ENCODE results near the gene PTPN1.

Gene PTPN1

GRCh38 chr20:50513169-50514034 lies 3.2 kb downstream of the PTPN1 start:
- DNase-seq = peak; percentile 79

GRCh38 chr20:50514035-50514337 lies 3.8 kb downstream of the PTPN1 start:
- DNase-seq = no peak

GRCh38 chr20:50514750-50515149 lies 4.6 kb downstream of the PTPN1 start:
- no peak for DNase-seq

- no peak for DNase-seq
These were observed 5.4 kb downstream of the PTPN1 start for GRCh38 chr20:50515471-50516106.

- DNase-seq = no peak
These were observed 6.2 kb downstream of the PTPN1 start for GRCh38 chr20:50516180-50516934.

GRCh38 chr20:50516935-50517816 lies 7.0 kb downstream of the PTPN1 start:
- no peak for DNase-seq

GRCh38 chr20:50517817-50518154 lies 7.6 kb downstream of the PTPN1 start:
- DNase-seq = no peak

- peak; percentile 66 for DNase-seq
These were observed 8.1 kb downstream of the PTPN1 start for GRCh38 chr20:50518270-50518721.

- no peak for DNase-seq
These were observed 9.0 kb downstream of the PTPN1 start for GRCh38 chr20:50519036-50519762.

GRCh38 chr20:50520222-50520880 lies 10.2 kb downstream of the PTPN1 start:
- peak; percentile 41 for DNase-seq

- peak; percentile 36 for DNase-seq
These were observed 11.3 kb downstream of the PTPN1 start for GRCh38 chr20:50521221-50522052.

- no peak for DNase-seq
These were observed 12.0 kb downstream of the PTPN1 start for GRCh38 chr20:50522053-50522674.

- no peak for DNase-seq
These were observed 13.5 kb downstream of the PTPN1 start for GRCh38 chr20:50523552-50524167.

GRCh38 chr20:50525681-50526080 lies 15.5 kb downstream of the PTPN1 start:
- no peak for DNase-seq

GRCh38 chr20:50526403-50526989 lies 16.3 kb downstream of the PTPN1 start:
- DNase-seq = no peak

- no peak for DNase-seq
These were observed 17.0 kb downstream of the PTPN1 start for GRCh38 chr20:50527068-50527605.

GRCh38 chr20:50528129-50528528 lies 17.9 kb downstream of the PTPN1 start:
- DNase-seq = no peak

- no peak for DNase-seq
These were observed 18.7 kb downstream of the PTPN1 start for GRCh38 chr20:50528804-50529351.
